Measurements from ENCODE around the gene TNFRSF18.

The TNFRSF18 gene

GRCh38 chr1:1168451-1169411, 37.7 kb downstream of the TNFRSF18 start:
- Mint-ChIP-seq H3K27ac (no peak overlapping the region), H3K9me3 (no peaks in the 10 kb centered on the region), H3K27me3 (peaks cover 2% of the 10 kb centered on the region), H3K4me3 (no peak overlapping the region), H3K4me1 (peaks cover 24% of the 10 kb centered on the region), H3K36me3 (no peaks in the 10 kb centered on the region)
- DNase-seq (ENCODE audit: low spot score in 2 of 2) (no peak), ATAC-seq (ENCODE audit: low read depth) (no peak)

- H3K4me3 Mint-ChIP-seq: no peak overlapping the region
- H3K4me1 Mint-ChIP-seq: peaks cover 22% of the 10 kb centered on the region
- ATAC-seq (ENCODE audit: low read depth) (no peak), DNase-seq (ENCODE audit: low spot score in 2 of 2) (no peak)
- H3K9me3 Mint-ChIP-seq: no peaks in the 10 kb centered on the region
- peaks cover 2% of the 10 kb centered on the region for H3K27me3 Mint-ChIP-seq
- H3K36me3 Mint-ChIP-seq: no peaks in the 10 kb centered on the region
- no peak overlapping the region for H3K27ac Mint-ChIP-seq
Observed at GRCh38 chr1:1167841-1168450, 38.4 kb downstream of the TNFRSF18 start.

GRCh38 chr1:1167398-1167821, 39.0 kb downstream of the TNFRSF18 start:
- DNase-seq (ENCODE audit: low spot score in 2 of 2) (no peak), ATAC-seq (ENCODE audit: low read depth) (no peak)
- Mint-ChIP-seq H3K9me3 (no peaks in the 10 kb centered on the region), H3K27me3 (peaks cover 2% of the 10 kb centered on the region), H3K36me3 (no peaks in the 10 kb centered on the region), H3K4me1 (peaks cover 22% of the 10 kb centered on the region), H3K4me3 (no peak overlapping the region), H3K27ac (no peak overlapping the region)

- peaks cover 17% of the 10 kb centered on the region for H3K4me1 Mint-ChIP-seq
Observed at GRCh38 chr1:1166642-1167397, 39.6 kb downstream of the TNFRSF18 start.

GRCh38 chr1:1165900-1166421, 40.4 kb downstream of the TNFRSF18 start:
- peaks cover 2% of the 10 kb centered on the region for H3K27me3 Mint-ChIP-seq
- H3K4me1 Mint-ChIP-seq: peaks cover 14% of the 10 kb centered on the region
- H3K4me3 Mint-ChIP-seq: no peak overlapping the region
- ATAC-seq (ENCODE audit: low read depth): no peak
- H3K27ac Mint-ChIP-seq: no peak overlapping the region
- no peaks in the 10 kb centered on the region for H3K9me3 Mint-ChIP-seq
- H3K36me3 Mint-ChIP-seq: no peaks in the 10 kb centered on the region
- DNase-seq (ENCODE audit: low spot score in 2 of 2): no peak

More at GRCh38 chr1:1166642-1167397, 39.6 kb downstream of the TNFRSF18 start:
- H3K27ac Mint-ChIP-seq: no peak overlapping the region
- DNase-seq (ENCODE audit: low spot score in 2 of 2) (no peak), ATAC-seq (ENCODE audit: low read depth) (no peak)
- H3K4me3 Mint-ChIP-seq: peak overlapping the region; percentile 27
- H3K9me3 Mint-ChIP-seq: no peaks in the 10 kb centered on the region
- peaks cover 2% of the 10 kb centered on the region for H3K27me3 Mint-ChIP-seq
- no peaks in the 10 kb centered on the region for H3K36me3 Mint-ChIP-seq

- Mint-ChIP-seq H3K4me1 (peaks cover 12% of the 10 kb centered on the region), H3K4me3 (no peak overlapping the region), H3K27ac (no peak overlapping the region), H3K27me3 (peaks cover 2% of the 10 kb centered on the region), H3K9me3 (no peaks in the 10 kb centered on the region), H3K36me3 (no peaks in the 10 kb centered on the region)
- DNase-seq (ENCODE audit: low spot score in 2 of 2) (no peak), ATAC-seq (ENCODE audit: low read depth) (no peak)
Observed at GRCh38 chr1:1165485-1165884, 40.9 kb downstream of the TNFRSF18 start.

GRCh38 chr1:1164701-1165451, 41.5 kb downstream of the TNFRSF18 start:
- Mint-ChIP-seq H3K9me3 (no peaks in the 10 kb centered on the region), H3K4me3 (no peak overlapping the region), H3K27ac (no peak overlapping the region), H3K36me3 (no peaks in the 10 kb centered on the region), H3K4me1 (peaks cover 8% of the 10 kb centered on the region), H3K27me3 (peaks cover 2% of the 10 kb centered on the region)
- ATAC-seq (ENCODE audit: low read depth): no peak
- DNase-seq (ENCODE audit: low spot score in 2 of 2): no peak

- Mint-ChIP-seq H3K4me3 (no peak overlapping the region), H3K4me1 (peaks cover 6% of the 10 kb centered on the region), H3K9me3 (no peaks in the 10 kb centered on the region), H3K27me3 (peaks cover 2% of the 10 kb centered on the region), H3K36me3 (no peaks in the 10 kb centered on the region), H3K27ac (no peak overlapping the region)
- ATAC-seq (ENCODE audit: low read depth) (no peak), DNase-seq (ENCODE audit: low spot score in 2 of 2) (no peak)
Observed at GRCh38 chr1:1164361-1164700, 42.1 kb downstream of the TNFRSF18 start.

- Mint-ChIP-seq H3K4me1 (peaks cover 6% of the 10 kb centered on the region), H3K36me3 (no peaks in the 10 kb centered on the region), H3K4me3 (no peak overlapping the region), H3K27ac (no peak overlapping the region), H3K9me3 (no peaks in the 10 kb centered on the region), H3K27me3 (peaks cover 2% of the 10 kb centered on the region)
- no peak for DNase-seq (ENCODE audit: low spot score in 2 of 2)
- no peak for ATAC-seq (ENCODE audit: low read depth)
Observed at GRCh38 chr1:1163538-1164070, 42.8 kb downstream of the TNFRSF18 start.

GRCh38 chr1:1162597-1163537, 43.5 kb downstream of the TNFRSF18 start:
- Mint-ChIP-seq H3K27me3 (peaks cover 2% of the 10 kb centered on the region), H3K9me3 (no peaks in the 10 kb centered on the region), H3K4me3 (no peak overlapping the region), H3K4me1 (peaks cover 6% of the 10 kb centered on the region), H3K36me3 (no peaks in the 10 kb centered on the region), H3K27ac (no peak overlapping the region)
- DNase-seq (ENCODE audit: low spot score in 2 of 2) (no peak), ATAC-seq (ENCODE audit: low read depth) (no peak)

- peaks cover 2% of the 10 kb centered on the region for H3K27me3 Mint-ChIP-seq
- DNase-seq (ENCODE audit: low spot score in 2 of 2) (no peak), ATAC-seq (ENCODE audit: low read depth) (no peak)
- H3K27ac Mint-ChIP-seq: no peak overlapping the region
- no peaks in the 10 kb centered on the region for H3K9me3 Mint-ChIP-seq
- H3K36me3 Mint-ChIP-seq: no peaks in the 10 kb centered on the region
- H3K4me1 Mint-ChIP-seq: peaks cover 5% of the 10 kb centered on the region
- no peak overlapping the region for H3K4me3 Mint-ChIP-seq
Observed at GRCh38 chr1:1161683-1162079, 44.7 kb downstream of the TNFRSF18 start.

GRCh38 chr1:1161078-1161682, 45.2 kb downstream of the TNFRSF18 start:
- H3K36me3 Mint-ChIP-seq: no peaks in the 10 kb centered on the region
- H3K4me1 Mint-ChIP-seq: peaks cover 5% of the 10 kb centered on the region
- H3K4me3 Mint-ChIP-seq: no peak overlapping the region
- H3K27me3 Mint-ChIP-seq: peaks cover 2% of the 10 kb centered on the region
- H3K9me3 Mint-ChIP-seq: no peaks in the 10 kb centered on the region
- DNase-seq (ENCODE audit: low spot score in 2 of 2): no peak
- H3K27ac Mint-ChIP-seq: no peak overlapping the region
- ATAC-seq (ENCODE audit: low read depth): no peak

Measured in memory B cell (primary cell).